HG02571 (cell line): ENCODE data around the gene NECTIN3.

Experiments
- ATAC-seq: cut with Tn5 transposase; IDR thresholded peaks from one replicate; pipeline ENCODE4 v1.9.1; 2021; ENCODE audit warnings: mild to moderate bottlenecking, moderate library complexity; ENCODE audit not compliant: unreplicated experiment

The NECTIN3 gene

DNA sequence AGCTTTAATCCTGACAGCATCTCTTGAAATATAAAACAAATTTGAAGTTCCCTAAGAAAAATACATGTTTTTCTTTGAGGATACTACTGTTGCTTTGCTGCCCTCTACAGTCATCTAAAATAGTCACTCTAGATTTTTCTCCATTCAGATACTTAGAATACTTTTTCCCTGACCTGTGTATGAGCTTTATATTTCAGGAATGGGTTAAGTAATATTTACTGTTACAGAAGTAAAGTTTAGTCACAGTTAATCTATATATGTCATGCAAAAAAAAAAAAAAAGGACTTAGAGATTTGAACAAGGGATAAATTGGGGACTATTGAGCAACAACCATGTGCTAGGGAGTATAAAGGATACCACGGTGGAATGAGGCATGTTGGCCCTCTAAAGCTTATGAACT lies 8.8 kb downstream of the NECTIN3 start:
- ATAC-seq, result no peak

DNA sequence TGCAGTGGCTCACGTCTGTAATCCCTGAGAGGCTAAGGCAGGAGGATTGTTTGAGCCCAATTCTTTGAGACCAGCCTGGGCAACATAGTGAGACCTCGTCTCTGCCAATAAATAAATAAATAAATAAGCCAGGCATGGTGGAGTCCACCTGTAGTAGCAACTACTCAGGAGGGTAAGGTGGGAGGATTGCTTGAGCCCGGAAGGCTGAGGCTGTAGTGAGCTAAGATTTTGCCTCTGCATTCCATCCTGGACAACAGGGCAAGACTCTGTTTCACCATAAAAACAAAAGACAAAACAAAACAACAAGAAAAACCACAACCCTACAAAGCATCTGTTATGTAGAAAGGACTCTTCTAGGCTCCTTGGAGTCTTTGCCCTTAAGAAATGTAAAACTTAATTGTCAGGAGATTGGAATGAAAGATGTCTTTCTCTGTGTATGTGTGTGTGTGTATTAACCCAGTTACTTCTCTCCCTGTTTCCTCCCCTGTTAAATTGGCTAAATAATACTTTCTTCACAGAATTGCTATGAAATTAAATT lies 9.5 kb downstream of the NECTIN3 start:
- ATAC-seq, result no peak

DNA sequence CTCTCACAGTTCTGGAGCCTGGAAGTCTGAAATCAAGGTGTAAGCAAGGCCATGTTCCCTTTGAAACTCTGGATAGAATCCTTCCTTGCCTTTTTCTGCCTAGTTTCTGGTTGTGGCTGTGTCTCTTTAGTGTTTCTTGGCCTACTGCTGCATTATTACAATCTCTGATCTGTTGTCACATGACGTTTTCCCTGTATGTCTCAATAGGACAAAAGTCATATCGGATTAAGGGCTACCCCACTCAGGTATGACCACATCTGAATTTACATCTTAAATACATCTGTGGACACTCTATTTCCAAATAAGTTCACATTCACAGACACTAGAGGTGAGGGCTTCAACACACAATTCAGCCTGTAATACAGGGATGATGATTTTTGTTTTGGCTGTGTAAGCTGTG lies 13.3 kb downstream of the NECTIN3 start:
- ATAC-seq, result no peak

DNA sequence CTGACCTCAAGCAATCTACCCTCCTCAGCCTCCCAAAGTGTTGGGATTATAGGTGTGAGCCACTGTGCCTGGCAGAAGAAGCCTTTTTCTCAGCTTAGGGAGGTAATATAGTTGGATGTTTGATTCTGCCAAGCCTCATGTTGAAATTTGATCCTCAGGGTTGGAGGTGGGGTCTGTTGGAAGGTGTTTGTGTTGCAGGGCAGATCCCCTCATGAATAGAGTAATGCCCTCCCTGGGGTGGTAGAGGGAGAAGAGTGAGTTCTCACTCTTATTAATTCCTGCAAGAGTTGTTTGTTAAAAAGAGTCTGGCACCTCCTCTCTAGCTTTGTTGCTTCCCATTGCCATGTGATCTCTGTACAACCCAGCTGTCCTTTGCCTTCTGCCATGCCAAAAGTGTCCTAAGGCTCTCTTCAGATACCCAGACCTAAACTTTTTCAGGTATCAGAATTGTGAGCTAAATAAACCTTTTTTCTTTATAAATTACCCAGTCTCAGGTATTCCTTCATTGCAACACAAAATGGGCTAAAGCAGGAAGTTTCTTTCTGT lies 16.4 kb downstream of the NECTIN3 start:
- no peak for ATAC-seq

DNA sequence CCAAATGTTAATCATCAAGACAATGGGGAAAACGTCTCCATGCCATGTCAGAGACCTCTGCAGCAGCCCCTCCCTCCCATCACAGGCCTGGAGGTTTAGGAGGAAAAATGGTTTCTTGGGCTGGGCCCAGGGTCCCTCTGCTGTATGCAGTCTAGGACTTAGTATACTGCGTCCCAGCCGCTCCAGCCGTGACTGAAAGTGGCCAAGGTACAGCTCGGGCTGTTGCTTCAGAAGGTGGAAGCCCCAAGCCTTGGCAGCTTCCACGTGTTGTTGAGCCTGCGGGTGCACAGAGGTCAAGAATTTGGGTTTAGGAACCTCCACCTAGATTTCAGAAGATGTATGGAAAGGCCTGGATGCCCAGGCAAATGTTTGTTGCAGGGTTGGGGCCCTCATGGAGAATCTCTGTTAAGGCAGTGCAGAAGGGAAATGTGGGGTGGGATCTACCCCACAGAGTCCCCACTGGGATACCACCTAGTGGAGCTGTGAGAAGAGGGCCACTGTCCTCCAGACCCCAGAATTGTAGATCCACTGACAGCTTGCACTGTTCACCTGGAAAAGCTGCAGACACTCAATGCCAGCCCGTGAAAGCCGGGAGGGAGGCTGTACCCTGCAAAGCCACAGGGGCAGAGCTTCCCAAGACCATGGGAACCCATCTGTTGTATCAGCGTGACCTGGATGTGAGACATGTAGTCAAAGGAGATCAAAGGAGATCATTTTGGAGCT lies 25.0 kb downstream of the NECTIN3 start:
- ATAC-seq, result no peak

DNA sequence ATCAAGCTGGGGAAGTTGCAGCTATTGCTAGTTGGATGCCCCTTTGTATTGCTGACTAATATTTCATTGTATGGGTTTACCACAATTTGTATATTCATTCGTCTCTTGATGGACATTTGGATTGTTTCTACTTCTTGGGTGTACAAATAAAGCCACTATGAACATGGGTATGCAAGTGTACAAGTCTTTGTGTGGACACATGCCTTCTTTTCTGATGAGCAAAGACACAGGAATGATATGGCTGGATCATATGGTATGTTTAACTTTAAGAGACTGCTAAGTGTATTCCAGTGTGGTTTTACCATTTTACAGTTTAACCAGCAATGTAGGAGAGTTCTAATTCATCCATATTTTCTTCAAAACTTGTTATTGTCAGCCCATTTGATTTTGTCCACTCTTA lies 32.2 kb downstream of the NECTIN3 start:
- ATAC-seq, result no peak

DNA sequence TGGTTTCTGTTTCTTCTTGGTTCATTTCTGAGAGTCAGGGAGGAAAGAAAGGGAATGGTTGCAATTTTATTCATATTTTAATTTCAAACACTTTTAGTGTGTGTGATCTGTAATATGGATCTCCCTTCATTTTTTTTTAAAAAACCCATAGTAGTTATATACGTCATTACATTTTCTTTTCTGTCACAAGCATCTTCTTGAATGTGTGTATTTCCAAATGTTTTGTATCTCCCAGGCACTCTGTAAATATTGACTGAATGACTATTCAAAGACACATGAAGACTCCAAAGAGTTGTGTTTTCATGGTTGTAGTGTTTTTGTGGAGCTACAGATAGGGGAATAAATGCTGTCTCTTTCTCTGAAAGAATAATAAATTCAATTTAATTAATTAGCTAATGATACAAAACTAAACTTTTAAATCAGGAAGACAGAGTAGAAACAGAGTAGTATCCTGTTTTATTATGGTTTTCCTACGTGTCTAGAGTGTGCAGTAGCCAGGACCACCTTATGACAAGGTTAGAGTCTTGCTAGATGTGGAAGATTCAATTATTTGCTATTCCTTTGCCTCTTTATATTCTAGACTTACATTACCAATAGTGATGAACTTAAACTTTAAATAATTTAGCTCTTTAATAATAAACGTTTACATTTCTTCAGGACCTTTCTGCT lies 35.5 kb downstream of the NECTIN3 start:
- no peak for ATAC-seq

DNA sequence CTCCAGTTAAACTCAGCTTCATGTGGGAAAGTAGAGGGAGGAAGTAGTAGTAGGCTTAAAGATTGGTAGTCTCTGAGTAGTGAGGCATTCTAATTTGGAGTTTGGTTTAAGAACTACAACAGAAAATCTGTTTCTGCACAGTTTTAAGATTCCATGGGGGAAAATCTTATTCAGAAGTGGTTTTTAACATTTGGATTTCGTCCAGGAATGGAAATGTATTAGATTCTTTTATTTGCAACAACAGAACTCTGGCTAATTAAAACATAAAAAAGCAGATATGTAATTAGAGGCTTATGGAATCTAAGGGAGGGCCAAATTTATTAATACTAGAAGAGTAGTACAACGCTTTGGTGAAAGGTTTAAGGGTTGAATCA lies 36.0 kb downstream of the NECTIN3 start:
- no peak for ATAC-seq

DNA sequence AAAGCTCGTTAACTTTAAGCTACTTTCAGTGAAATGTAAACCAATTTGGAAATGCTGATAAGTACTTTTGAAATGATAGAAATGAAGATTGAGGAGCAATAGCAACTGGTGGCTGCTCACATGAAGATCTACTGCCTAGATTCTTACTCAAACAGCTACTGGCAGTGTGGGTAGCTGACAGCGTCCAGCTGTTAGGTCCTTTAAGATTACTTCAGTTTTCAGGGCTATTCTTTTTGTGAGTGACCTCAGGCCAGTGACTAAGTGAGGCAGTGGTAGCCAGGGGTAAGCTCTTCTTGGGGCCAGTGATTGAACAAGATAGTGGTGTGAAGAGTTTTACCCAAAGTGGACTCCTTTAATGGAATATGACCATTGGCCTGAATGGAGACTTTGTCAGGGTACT lies 41.3 kb downstream of the NECTIN3 start:
- ATAC-seq, result no peak

DNA sequence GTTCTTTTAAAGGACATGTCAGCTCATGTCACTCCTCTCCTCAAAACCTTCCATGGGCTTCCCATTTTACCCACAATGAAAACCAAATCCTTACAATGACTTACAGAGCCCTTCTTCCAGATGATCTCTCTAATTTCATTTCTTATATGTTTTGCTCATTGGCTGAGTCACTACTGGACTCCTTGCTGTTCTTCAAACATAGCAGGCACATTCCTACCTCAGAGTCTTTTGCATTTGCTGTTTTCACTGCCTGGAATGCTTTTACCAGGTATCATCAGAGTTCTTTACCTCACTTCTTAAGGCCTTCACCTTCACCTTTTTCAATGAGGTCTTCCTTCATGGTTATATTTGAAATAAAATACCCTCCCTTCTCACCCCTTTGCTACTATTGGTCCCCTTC lies 57.3 kb downstream of the NECTIN3 start:
- no peak for ATAC-seq

DNA sequence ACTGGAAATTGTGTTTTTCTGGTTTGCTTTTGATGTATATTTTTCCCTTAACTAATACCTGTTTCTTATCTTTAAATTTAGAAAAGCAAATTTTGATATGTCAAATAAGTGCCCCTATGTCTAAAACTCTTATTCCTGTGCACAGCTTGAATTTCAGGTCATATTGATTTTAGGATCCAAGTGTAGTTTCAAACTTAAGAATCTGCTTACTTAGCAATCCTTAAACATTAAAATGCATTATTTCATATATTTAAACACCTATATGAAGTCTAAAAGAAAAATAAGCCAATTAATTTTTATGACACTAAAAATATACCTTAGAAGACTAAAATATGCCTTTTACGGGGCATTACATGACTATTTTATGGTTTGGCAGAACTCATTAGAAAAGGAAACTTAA lies 59.2 kb downstream of the NECTIN3 start:
- ATAC-seq, result no peak

DNA sequence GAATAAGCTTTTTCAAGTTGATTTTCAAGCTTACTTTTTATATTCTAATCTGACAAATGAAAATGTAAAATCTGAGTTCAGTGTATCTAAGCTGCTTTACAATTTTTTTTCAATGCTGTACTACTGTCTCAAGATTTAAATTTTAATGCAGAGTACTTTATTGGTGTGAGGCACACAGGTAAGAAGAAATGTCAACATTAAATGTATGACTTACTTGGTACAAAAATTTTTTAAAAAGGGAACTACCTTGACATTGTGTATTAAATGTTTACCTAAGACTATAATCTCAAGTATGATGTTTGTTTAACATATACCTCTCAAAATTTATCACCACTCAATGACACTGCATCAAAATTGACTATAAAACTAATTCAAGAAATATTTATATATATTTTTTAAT lies 62.7 kb downstream of the NECTIN3 start:
- no peak for ATAC-seq

DNA sequence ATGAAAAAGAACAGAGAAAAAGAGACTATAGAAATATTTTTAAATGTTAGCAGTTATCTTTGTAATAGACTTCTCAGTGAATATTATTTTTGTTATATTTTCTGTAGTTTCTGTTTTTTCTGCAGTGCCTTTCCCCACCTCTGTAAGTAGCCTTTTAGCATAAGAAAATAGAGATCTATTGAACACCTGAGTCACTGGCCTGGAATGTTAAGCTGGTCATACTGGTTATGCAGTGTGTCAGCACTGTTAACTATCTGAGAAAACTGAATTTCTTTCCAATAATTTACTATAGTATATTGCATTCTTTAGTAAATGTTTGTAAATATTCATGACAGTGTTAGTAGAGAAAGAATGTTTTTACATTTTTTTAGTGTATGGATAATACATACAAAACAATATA lies 79.8 kb downstream of the NECTIN3 start:
- no peak for ATAC-seq

DNA sequence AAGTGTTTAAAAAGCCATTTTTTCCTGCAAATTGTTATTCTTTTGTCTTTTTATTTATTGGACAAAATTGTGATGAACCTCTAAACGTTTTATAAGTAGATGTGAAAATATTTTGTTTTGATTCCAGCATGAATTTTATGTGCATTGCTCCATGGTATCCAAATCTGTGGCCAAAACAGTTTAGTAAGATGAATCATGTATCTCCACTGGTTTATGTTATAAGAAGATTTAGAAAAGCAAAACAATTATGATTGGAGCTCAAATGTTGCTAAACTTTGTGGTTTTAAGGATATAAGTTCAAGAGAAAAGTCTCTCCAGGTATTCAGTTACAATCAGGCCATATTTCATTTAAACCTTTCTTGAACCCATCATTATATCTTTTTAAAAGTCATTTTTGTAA lies 80.9 kb downstream of the NECTIN3 start:
- no peak for ATAC-seq

DNA sequence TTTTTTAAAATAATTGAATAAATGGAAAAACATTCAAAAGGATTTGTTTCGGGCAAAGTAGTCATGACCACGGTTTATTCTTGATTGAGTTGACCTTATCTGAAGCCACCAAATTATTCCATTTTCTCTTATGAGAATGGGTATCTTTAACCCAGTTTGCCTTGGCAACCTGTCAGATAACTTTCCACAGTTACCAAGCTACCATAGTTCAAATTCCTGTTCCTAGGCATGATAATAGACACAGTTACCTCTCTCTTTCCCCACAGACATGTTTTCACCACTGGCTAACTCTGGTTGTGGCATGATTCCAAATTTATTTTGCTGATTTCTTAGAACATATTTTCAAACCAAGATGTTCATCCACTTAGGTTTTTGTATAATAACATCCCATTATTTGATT lies 84.9 kb downstream of the NECTIN3 start:
- ATAC-seq, result no peak

DNA sequence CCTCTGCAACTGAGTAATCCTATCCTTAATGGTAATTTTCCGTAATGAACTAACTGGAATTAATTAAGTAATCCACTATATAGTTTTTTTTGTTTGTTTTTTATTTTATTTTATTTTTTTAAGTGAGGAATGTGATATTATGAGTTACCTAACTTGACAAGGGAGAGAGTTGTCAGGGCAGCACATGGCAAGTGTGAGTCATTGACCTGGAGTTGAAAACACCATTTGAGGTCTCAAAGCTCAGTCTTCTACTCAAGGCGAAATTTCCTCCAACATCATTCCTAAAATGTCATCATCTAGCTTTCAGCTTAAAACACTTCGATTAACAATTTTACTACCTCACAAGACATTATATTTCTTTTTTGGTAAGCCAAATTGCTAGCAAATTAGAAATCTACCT lies 87.8 kb downstream of the NECTIN3 start:
- ATAC-seq, result no peak

DNA sequence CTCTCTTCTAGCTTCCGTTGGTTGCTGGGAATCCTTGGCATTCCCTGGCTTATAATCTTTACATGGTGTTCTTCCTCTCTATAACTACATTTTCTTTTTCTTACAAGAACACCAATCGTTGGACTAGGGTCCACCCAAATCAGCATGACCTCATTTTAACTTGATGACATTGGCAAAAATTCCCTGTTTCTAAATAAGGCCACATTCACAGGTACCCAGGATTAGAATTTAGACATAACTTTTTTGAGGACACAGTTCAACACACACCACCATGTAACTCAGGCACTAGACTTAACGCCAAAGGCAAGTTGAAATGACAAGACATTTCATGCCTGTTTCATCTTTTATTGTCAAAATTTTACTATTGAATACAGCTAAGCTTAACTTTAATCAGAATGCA lies 93.0 kb downstream of the NECTIN3 start:
- no peak for ATAC-seq

DNA sequence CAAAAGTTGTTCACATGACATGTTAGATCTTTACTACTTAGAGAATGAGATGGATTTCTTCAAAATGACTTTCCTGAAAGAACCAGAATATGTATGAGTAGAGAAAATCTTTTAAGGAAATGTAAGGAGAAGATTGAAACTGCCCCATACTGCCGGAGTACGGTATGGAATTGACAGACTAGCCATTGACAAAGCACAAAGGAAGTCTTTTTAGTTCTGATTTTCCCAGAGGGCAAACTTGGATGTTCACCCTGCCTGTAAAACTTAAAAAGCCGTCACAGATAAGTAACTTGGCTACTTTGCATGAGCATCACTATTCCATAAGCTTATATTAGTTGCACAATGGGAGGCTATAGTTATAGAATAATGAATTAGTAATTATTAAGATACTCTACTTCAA lies 93.8 kb downstream of the NECTIN3 start:
- no peak for ATAC-seq

DNA sequence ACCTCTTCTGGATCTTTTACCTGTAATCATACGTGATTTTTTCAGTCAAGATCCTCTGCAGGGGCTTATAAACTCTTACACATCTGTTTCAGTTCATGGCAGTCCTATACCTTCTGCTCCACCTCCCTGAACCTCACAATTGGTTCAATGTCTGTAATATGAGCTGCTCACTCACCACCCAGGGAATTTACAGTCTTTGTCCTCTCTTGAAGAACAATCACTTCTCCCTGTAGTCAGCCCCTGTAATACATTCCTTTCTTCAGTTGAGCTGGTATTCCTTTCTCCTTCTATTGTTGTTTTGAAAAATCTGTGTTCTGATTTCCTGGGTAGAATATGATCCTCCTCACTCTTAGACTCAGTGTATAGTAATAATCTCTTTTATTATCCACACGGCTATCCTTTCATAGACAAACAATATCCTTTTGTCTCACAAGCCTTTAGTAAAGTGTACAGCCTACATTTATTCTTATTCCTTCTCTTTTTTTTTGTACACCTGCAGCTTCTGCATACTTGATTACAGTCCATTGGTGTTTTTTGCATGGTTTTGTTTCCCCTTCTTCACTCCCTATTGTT lies 101.8 kb downstream of the NECTIN3 start:
- no peak for ATAC-seq

DNA sequence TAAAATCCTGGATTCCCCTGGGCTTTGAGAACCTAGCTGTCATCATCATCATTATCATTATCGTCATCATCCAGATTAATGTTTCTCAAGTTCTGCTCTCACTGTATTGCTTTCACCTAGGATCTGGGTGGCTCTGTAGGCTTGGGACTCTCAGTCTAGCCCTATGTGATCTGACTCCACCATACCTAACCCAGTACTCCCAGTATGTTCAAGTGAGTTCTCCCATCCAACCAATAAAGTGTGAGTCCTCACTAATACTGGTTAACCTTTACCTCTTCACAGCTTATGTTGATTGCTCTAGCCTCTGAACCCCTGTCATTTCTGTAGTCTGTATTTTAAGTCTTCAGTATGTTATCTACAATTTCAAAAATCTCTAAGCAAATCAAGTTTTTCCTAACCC lies 102.3 kb downstream of the NECTIN3 start:
- no peak for ATAC-seq

DNA sequence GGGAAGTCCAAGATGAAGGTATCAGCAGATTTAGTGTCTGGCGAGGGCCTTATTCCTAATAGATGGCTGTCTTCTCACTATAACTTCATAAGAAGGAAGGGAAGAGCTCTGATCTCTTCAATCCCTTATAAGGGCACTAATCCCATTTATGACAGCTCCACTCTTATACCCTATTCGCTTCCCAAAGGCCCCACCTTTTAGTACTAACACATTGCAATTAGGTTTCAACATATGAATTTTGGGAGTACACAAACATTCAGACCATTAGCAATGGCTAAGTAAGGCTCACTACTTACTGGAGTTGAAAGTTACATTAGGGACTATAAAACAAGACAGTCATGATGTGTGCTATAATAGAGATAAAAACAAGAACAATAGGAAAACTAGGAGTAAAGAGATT lies 118.9 kb downstream of the NECTIN3 start:
- ATAC-seq, result no peak

DNA sequence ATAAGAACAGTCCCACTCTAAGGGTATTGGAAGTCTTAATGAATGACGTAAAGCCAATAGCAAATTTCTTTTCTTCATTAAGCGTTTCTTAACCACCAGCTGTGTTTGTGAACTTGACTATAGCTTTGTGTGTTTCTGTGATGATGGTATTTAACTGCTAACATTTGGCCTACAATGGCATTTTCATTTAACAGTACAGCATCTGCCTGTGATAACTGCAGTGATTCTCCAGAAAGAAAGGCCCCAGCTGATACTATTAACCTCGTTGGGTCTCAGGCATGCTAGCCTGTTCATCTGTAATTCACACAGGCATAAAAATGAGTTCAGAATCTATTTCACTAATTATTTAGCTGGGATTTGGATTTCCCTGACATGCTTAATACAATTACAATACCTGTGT lies 121.9 kb downstream of the NECTIN3 start:
- ATAC-seq, result no peak
